ENCODE results near the gene ARRDC1.

Gene ARRDC1

GRCh38 chr9:137583957-137584356 is 21.5 kb upstream of the ARRDC1 start:
- H3K4me3 ChIP-seq (ENCODE audit: low read depth, low read length): no peak overlapping the region
- no peak for TF ChIP-seq CTCF (IDR thresholded peaks at IDR 0.05; ENCODE audit: low read depth, low read length, missing control alignments)
- DNase-seq (ENCODE audit: low read depth): no peak

GRCh38 chr9:137586854-137587253 is 18.6 kb upstream of the ARRDC1 start:
- no peak for DNase-seq (ENCODE audit: low read depth)
- TF ChIP-seq CTCF (IDR thresholded peaks at IDR 0.05; ENCODE audit: low read depth, low read length, missing control alignments): no peak

DNA sequence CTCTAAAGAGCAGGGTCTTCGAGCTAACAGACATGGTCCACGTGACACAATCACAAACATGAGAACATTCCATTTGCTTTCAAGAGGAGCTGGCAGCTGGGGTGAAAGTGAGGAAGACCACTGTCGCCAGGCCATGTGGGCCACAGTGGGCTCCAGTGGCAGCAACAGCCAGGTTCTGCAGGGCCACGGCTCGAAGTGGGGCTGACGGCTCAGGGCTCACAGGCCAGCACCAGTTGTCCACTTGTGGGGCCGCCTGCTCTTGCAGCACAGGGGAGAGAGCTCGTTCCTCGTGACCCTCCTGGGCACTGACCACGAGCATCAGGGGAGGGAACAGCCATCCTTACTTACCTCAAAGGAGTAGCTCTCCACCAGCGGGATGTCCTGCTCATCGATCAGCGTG is 17.2 kb upstream of the ARRDC1 start:
- TF ChIP-seq CTCF (IDR thresholded peaks at IDR 0.05; ENCODE audit: low read depth, low read length, missing control alignments): no peak
- H3K4me3 ChIP-seq (ENCODE audit: low read depth, low read length): no peak overlapping the region
- no peak for DNase-seq (ENCODE audit: low read depth)

More at GRCh38 chr9:137586854-137587253, 18.6 kb upstream of the ARRDC1 start:
- no peak overlapping the region for H3K4me3 ChIP-seq (ENCODE audit: low read depth, low read length)

DNA sequence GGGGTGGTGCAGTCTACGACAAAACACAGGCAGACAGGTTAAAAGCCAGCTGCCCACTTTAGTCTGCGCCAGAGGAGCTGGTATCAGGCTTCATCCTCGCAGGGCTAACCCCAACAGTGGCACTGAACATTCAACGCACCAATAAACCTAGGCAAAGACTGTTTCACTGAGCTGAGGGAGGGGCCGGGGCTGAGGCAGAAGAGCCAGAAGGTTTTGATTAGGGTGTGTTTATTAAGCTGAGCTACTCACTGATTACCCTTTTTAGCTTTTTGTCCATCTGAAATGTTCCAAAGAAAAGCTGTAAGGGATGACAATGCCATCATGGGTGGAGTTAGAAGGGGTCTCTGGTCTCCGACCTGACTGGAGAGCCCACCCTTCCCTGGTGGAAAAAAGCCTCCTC is 16.6 kb upstream of the ARRDC1 start:
- H3K4me3 ChIP-seq (ENCODE audit: low read depth, low read length): peak overlapping the region; percentile 94
- TF ChIP-seq CTCF (IDR thresholded peaks at IDR 0.05; ENCODE audit: low read depth, low read length, missing control alignments): no peak

GRCh38 chr9:137589441-137590122 is 15.9 kb upstream of the ARRDC1 start:
- no peak for DNase-seq (ENCODE audit: low read depth)
- peak overlapping the region; percentile 94 for H3K4me3 ChIP-seq (ENCODE audit: low read depth, low read length)
- TF ChIP-seq CTCF (IDR thresholded peaks at IDR 0.05; ENCODE audit: low read depth, low read length, missing control alignments): no peak

More for the DNA sequence above, 16.6 kb upstream of the ARRDC1 start:
- DNase-seq (ENCODE audit: low read depth): no peak

GRCh38 chr9:137590123-137590468 is 15.4 kb upstream of the ARRDC1 start:
- TF ChIP-seq CTCF (IDR thresholded peaks at IDR 0.05; ENCODE audit: low read depth, low read length, missing control alignments): no peak
- H3K4me3 ChIP-seq (ENCODE audit: low read depth, low read length): peak overlapping the region; percentile 94
- no peak for DNase-seq (ENCODE audit: low read depth)

Measured in GM12864 (cell line).